RKO (cell line): ENCODE measurements around the gene CDC34.

Experiments
- DNase-seq: peaks from one replicate; pipeline ENCODE4 v3.0.0-alpha.2; 2016; ENCODE audit warnings: low spot score

CDC34 gene

DNA sequence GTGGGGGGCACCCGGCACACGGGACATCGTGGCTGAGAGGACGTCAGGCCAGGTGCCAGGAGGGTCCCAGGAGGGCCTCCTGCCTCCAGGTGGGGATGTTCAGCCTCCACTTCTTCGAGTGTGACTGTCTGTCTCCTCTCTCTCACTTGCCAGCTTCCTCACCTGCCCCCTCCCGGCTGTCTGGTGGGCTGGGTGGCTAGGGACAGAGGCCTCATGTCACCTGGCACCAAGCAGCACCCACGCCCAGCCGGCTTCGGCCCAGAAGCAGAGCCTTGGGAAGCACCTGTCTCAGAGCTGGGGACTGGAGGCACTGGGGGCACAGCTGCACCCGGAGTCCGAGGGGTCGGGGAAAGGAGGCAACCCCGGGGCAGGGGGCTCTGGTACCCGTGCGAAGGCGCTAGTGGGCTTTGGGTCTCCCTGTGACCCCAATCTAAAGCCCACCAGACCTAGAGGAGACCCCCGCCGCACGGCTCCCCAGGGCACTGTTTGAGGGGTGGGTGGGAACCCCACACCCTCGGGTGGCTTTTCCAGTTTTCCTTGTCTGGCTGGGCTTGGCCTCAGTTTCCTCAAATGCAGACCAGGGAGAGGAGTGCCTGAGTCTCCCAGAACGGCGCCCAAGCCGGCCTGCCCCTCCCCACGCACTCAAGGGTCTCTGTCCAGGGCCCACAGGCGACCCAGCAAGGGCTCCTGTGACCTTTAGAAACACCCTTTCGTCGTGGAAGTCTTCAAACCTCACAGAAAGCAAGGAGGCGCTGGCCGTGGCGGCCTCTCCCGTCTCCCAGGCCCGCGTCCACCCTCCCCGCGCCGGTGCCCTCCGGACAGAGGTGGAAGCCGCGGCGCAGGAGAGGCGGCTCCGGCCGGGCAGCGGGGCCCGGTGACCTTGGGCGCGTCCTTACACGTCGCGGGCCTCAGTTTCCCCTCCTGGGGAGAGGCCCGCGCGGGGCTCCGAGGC lies 57.5 kb downstream of the CDC34 start:
- DNase-seq, result no peak

DNA sequence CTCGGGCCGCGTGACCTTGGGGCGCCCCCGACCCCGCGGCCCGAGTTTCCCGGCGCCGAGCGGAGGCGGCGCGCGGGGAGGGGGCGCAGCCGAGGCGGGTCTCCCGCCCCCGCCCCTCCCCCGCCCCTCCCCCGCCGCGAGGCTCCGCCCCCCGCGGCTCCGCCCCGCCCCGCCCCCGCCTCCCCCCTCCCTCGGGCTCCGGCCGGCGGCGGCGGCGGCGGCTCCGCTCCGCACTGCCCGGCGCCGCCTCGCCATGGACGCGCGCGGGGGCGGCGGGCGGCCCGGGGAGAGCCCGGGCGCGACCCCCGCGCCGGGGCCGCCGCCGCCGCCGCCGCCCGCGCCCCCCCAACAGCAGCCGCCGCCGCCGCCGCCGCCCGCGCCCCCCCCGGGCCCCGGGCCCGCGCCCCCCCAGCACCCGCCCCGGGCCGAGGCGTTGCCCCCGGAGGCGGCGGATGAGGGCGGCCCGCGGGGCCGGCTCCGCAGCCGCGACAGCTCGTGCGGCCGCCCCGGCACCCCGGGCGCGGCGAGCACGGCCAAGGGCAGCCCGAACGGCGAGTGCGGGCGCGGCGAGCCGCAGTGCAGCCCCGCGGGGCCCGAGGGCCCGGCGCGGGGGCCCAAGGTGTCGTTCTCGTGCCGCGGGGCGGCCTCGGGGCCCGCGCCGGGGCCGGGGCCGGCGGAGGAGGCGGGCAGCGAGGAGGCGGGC lies 58.3 kb downstream of the CDC34 start, which contains the start of gene HCN2:
HCN2 (plus strand) TSS at position 189 of the 703 bp plus-strand sequence; CDS start at position 254, 65 bp downstream.
- DNase-seq, result no peak

DNA sequence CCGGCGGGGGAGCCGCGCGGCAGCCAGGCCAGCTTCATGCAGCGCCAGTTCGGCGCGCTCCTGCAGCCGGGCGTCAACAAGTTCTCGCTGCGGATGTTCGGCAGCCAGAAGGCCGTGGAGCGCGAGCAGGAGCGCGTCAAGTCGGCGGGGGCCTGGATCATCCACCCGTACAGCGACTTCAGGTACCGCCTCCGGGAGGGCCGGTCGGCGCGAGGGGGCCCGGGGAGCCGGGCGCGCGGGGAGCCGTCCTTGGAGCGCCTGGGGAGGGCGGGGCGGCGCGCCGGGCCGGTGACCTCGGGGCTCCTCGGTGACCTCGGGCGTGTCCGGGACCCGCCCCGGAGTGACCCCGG lies 58.8 kb downstream of the CDC34 start:
- no peak for DNase-seq

DNA sequence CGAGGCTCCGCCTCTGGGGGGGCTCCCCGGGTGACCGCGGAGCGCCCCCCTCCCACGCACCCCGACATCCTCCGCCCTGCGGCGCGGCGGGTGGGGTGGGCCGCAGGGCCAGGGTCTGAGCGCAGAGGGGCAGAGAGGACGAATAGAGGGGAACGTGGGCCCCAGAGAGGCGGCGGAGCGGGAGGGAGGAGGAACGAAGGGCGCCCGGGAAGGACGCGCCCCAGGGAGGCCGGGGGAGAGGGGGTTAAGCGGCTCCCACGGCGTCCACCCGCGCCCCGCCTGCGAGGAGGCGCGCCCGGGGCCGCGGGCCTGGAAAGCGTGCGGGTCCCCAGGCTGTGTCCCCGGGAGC lies 59.2 kb downstream of the CDC34 start:
- no peak for DNase-seq

DNA sequence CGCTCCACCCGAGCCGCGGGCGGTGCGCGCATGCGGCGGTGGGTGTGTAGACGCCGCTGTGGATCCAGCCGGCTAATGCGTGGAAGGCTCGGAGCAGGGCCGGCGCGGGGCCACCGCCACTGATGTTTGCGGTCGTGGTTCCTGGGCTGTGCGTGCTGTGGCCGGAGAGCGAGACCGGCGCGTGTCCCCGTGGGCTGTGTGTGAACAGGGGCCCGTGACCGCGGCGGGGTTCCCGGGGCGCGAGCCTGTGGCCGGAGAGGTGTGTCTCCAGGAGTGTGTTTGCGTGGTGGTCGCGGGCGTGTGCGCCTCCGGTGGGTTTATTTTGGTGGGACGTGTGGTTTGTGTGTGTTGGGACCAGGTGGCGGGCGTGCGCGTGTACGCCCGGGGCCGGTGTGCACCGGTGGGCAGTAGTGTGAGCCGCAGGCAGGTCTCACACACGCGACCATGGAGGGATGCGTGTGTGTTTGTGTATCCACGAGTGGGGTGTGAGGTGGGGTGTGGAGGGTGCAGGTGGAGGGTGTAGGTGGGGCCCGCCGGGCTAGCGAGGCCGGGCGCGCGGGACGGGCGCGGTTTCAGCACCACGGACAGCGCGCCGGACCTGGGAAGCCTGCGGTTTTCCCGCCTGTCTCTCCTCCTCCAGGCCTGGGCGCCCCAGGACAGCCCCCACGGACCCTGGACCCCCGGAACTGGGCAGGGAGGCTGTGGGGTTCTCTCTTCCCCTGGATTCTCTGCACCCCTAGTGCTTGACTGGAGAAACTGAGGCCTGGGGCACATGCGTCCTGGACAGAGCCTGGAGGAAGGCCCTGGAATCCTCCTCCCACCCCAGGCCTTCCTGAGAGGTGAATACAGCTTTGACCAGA lies 59.8 kb downstream of the CDC34 start:
- DNase-seq, result no peak
